ENCODE measurements around the gene MAZ. TPM values are rescaled to one million over a fixed set of nuclear protein-coding genes. Genes with fewer than 3 reads are reported as not detected.

MAZ gene
- total RNA-seq, 1 donor from 2014 or later, result 161 TPM

DNA sequence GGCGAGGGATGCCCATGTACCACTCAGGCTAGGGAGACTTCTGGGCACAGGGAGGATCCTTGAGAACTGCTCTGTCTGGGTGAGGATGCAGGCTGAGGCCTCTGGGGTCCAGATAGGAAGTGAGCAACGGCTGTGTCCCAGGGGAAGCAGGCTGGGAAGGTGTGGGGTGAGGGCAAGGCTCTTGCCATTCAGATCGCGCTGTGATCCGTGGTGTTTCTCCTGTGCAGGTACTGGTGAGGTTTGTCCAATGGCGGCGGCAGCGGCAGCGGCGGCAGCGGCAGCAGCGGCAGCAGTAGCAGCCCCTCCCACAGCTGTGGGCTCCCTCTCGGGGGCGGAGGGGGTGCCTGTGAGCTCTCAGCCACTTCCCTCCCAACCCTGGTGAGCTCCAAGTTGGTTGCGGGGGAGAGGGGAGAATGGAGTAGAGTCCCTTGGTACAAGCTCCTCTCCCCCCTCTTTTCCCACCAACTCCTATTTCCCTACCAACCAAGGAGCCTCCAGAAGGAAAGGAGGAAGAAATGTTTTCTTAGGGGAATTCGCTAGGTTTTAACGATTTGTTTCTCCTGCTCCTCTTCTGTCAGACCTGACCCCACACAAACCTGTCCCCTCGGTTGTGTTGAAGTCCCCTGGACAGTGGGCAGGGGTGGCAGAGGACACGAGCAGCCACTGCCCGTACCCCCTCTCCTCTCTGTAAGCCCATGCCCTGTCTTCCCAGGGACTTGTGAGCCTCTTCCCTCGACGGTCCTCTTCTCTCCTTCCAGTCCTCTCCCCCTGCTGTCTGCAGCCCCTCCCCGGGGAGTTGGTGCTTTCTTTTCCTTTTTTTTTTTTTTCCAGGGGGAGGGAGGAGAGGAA lies 3.7 kb downstream of the MAZ start:
- no peak for DNase-seq (ENCODE audit: low read depth)

DNA sequence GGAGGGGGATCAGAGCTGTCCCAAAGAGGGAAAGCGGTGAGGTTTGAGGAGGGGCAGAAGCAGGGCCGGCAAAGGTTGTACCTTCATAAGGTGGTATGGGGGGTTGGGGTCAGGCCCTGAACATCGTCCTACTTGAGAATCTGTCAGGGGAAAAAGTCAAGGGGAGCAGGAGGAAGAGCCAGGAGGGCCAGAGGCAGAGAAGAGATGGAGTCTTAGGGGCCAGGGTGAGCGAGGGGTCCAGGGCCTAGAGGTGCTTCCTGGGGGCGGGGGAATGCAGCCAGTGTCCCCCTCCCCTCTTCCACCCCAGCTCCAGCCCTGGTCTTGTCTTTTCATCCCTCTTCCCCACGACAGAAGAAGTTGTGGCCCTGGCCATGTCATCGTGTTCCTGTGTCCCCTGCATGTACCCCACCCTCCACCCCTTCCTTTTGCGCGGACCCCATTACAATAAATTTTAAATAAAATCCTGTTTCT lies 4.4 kb downstream of the MAZ start:
- no peak for DNase-seq (ENCODE audit: low read depth)

DNA sequence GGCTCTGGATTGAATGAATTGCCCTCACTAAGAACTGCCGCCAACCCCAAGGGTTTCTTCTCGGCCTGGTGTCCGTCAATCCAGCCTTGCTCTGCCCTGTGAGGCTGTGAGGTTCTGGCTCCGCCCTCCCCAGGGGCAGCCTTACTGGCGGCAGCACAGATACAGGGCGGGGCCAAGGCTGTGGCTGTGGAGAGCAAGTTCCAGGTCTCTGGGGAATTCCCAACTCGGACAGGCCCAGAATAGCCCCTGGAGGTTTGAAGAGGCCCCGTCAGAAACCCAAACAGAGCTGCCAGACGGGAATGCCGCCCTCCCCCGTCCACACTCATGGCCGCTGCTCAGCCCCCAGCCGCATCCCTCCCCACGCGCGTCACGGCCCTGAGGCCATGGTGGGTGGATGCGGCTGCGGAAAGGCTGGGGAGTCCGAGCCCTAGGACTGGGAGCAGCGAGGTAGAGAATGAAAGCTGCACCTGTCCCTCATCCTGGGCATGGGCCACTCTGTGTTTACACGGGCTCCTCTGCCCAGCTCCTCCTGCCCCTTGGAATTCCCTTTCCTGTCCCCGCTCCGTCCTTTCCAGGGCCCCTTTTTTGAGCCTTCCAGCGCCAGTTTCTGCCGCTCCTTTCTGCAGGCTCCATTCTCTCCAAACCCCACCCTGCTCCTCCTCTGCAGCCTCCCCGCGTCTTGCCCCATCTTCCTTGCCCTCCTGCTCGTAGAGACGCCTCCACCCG lies 5.0 kb downstream of the MAZ start:
- peak; percentile 94 for DNase-seq (ENCODE audit: low read depth)

DNA sequence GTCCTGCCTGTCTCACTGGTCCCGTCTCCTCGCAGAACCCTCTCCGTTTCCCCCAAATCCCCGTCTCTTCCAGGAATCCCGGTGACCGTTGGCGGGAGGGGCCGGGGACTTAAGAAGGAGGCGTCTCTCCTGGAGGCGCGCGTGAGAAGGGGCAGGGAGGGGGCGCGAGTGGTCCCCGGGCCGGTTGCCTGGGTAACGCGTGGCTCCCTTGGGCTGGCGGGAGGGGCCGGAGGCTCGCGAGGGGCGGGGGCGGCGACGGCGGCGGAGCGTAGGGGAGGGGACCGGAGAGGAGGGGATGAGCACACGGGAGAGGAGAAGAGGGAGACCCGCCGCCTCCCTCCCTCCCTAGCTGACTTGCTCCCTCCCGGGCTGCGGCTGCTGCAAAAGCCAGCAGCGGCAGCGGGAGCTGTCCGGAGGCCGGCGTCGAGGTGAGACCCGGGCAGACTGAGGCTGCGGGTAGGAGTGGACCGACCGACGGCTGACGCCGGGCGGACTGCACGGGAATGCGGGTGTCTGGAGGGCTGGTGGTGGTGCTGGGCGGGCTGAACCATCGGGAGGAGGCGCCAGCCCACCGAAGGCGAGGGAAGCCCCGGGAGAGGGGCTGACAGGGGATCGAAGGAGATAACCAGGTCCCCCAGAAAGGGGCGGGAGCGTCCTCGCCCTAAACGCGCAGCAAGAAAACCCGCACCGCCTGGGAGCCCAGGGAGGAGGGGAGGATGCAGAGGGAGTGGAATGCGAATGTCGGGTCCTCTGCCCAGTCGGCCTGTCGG lies 5.8 kb downstream of the MAZ start, which contains the start of gene PRRT2:
PRRT2 (plus strand) TSS at position 298 of the 770 bp plus-strand sequence. CDS start 862 bp downstream, outside the sequence.
- DNase-seq (ENCODE audit: low read depth), result no peak

DNA sequence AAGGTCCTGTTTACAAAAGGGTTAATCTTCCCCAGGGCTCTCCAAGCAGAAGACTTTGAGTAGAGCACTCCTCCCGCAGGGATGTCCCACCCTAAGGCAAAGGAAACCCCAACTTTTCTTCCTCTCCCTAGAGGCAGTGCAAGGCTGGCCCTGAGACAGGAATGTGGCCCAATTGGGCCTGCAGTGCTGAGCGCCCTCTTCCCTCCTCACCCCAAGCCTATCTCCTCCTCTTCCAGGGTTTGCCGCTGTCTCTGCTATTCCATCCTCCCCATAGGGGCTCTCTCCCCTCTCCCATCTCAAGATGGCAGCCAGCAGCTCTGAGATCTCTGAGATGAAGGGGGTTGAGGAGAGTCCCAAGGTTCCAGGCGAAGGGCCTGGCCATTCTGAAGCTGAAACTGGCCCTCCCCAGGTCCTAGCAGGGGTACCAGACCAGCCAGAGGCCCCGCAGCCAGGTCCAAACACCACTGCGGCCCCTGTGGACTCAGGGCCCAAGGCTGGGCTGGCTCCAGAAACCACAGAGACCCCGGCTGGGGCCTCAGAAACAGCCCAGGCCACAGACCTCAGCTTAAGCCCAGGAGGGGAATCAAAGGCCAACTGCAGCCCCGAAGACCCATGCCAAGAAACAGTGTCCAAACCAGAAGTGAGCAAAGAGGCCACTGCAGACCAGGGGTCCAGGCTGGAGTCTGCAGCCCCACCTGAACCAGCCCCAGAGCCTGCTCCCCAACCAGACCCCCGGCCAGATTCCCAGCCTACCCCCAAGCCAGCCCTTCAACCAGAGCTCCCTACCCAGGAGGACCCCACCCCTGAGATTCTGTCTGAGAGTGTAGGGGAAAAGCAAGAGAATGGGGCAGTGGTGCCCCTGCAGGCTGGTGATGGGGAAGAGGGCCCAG lies 6.7 kb downstream of the MAZ start:
- no peak for DNase-seq (ENCODE audit: low read depth)

DNA sequence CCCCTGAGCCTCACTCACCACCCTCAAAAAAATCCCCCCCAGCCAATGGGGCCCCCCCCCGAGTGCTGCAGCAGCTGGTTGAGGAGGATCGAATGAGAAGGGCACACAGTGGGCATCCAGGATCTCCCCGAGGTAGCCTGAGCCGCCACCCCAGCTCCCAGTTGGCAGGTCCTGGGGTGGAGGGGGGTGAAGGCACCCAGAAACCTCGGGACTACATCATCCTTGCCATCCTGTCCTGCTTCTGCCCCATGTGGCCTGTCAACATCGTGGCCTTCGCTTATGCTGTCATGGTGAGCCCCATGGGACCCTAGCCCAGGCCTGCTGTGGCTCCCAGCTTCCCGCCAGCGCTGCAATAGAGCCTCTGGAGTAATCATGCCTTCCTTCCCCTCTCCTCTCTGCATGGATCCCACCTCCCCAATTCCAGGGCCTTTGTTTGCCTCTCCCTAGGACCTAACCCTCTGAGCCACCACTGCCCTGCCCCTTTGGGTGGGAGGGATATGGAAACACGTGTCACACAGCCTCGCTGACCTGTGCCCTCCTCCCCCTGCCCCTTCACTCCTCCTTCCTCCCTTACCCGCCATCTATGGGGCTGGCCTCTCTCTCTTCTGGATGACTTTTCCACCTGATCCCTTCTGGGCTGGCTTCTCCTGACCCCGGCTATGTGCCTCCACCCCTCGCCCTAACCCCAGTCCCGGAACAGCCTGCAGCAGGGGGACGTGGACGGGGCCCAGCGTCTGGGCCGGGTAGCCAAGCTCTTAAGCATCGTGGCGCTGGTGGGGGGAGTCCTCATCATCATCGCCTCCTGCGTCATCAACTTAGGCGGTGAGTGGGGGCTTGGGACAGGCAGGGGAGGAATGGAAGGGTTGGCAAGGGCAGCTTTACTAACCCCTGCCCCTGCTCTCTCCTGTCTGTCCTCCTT lies 7.6 kb downstream of the MAZ start:
- no peak for DNase-seq (ENCODE audit: low read depth)

DNA sequence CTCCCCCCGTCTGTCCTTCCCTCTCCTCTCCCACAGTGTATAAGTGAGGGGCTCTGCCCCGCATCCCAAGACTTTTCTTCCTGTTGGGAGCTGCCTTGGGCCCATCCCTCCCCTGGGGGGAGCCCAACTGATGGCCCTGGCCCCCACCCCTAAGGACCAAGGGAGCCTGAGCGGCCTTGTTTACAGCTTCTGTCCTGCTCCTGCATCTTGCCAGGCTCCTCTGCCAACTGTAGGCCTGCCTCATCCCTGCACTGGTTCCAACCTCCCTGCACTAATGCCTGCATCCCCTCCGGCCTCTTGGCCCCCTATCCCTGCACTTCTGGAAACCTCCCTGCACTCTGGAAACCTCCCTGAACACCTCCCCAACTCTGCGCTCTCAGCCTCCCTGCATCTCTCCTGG lies 8.3 kb downstream of the MAZ start:
- no peak for DNase-seq (ENCODE audit: low read depth)

DNA sequence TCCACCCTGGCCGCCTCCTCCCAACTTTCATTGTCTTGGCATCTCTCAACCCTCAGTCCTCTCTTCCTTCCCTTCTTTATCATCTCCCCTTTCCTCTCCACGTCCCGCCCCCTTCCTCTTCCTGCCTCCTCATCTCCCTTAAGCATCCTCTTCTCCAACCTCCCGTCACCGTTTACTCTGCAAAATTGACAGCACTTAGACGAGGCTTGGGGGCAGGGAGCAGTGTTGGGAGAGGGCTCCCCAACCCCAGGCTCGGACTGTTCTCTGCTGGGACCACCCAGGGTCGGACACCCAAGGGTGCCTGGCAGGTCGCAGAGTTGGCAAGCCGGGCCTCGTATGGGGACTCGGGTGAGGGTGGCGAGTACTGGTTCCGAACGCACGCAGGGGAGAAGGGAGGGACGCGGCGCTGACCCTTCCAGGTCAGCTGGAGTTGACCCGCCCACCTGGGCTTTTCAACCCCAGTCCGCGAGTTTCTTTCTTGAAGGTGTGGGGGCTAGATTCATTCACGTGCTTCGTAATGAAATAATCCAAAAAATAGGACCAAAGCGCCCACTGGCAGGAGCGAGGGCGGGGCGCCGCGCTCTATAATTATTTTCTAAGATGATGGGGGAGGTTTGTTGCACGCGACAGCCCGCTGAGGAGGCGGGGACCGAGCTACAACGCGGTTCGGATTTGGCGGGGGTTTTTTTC lies 8.8 kb downstream of the MAZ start:
- no peak for DNase-seq (ENCODE audit: low read depth)

DNA sequence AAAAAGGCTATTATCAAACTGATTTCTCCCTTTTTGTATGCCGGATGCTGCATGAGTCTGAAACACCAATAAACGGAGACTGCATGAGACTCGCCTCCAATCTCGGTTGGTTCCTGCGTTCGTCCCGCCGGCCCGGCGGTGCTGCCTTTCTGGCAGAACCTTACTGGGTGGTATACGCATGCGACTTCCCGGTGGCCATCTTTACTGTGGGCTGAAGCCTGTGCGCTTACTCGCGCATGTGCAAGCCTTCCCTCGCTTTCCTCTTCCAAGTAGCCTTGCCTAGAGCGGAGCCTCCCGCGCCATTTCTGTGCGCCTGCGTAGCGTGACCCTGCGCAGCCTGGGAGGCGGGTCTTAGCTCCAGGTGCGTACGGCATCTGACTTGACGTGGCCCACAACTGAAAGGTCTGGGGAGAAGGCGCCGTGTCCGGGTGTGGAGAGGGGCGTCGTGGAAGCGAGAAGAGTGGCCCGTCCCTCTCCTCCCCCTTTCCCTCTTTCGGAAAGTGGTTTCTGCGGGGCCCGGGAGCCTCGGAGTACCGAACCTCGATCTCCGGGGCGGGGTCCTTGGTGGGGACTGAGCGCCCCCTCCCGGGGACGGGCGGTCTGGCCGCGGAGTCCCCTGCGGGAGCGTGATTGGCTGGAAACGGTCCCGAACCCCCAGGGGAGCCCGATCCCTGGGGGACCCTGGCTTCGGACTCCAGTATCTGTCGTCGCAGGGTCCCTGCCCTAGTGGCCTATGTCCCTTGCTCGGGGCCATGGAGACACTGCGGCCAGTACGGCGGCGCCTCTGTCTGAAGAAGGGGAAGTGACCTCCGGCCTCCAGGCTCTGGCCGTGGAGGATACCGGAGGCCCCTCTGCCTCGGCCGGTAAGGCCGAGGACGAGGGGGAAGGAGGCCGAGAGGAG lies 9.7 kb downstream of the MAZ start, which contains the start of gene PAGR1:
PAGR1 (plus strand) TSS at position 360 of the 901 bp plus-strand sequence; CDS start at position 734, 374 bp downstream.
- peak; percentile 99 for DNase-seq (ENCODE audit: low read depth)

DNA sequence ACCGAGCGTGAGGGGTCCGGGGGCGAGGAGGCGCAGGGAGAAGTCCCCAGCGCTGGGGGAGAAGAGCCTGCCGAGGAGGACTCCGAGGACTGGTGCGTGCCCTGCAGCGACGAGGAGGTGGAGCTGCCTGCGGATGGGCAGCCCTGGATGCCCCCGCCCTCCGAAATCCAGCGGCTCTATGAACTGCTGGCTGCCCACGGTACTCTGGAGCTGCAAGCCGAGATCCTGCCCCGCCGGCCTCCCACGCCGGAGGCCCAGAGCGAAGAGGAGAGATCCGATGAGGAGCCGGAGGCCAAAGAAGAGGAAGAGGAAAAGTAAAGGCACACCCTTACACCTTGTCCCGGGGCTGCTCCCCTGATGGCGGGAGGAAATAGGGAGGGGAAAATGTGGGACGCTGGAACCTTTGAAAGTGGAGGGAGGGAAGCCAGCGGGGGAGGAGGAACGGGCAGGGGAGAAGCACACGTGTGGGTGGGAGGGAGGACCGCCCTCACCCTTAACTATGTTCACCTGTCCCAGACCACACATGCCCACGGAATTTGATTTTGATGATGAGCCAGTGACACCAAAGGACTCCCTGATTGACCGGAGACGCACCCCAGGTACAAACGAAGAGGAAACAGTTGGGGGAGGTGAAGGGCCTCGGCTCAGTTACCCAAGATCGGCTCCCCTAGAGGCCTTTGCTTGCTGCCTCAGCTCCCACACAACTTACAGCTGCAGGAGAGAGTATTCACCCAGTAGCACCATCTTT lies 10.5 kb downstream of the MAZ start:
- DNase-seq (ENCODE audit: low read depth), result no peak

DNA sequence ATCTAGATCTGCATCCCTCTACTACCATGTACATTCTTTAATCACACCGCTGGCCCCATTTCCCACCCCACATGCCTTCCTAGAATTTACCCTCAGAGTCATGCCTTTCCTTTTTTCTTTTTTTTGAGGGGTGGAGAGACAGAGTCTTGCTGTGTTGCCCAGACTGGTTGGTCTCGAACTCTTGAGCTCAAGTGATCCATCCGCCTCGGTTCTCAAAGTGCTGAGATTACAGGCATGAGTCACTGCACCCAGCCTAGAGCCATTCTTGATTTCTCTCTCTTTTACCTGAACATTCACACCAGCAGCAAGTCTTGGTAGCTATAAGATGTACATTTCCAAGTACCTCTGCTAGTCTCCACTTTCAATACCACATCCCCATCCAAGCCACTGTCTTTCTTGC lies 11.8 kb downstream of the MAZ start:
- no peak for DNase-seq (ENCODE audit: low read depth)

DNA sequence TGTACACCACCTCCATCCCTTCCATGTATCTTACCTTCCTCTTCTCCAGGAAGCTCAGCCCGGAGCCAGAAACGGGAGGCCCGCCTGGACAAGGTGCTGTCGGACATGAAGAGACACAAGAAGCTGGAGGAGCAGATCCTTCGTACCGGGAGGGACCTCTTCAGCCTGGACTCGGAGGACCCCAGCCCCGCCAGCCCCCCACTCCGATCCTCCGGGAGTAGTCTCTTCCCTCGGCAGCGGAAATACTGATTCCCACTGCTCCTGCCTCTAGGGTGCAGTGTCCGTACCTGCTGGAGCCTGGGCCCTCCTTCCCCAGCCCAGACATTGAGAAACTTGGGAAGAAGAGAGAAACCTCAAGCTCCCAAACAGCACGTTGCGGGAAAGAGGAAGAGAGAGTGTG lies 13.2 kb downstream of the MAZ start:
- DNase-seq (ENCODE audit: low read depth), result no peak

DNA sequence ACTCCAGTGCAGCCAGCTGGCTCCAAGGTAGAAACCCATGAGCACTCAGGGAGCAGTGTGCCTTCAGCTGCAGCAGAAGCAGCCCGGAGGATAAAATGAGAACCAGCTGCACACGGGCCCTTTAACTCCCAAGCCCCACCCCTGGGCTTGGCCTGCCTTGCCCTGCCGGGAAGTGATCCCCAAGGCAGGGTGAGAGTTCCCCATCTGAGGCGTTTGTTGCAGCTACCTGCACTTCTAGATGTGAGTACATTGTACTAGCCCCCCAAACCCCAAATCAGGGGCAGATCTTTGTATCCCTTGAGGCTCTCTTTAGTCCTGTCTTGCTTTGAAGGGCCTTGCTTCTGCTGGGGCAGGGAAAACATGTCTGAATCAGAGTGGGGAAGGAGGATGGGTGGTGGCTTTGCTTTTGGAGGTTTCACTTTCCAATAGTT lies 14.0 kb downstream of the MAZ start, which contains the start of gene MVP:
MVP (plus strand) TSS at position 192 of the 431 bp plus-strand sequence. CDS start 10,088 bp downstream, outside the sequence.
- peak; percentile 47 for DNase-seq (ENCODE audit: low read depth)

DNA sequence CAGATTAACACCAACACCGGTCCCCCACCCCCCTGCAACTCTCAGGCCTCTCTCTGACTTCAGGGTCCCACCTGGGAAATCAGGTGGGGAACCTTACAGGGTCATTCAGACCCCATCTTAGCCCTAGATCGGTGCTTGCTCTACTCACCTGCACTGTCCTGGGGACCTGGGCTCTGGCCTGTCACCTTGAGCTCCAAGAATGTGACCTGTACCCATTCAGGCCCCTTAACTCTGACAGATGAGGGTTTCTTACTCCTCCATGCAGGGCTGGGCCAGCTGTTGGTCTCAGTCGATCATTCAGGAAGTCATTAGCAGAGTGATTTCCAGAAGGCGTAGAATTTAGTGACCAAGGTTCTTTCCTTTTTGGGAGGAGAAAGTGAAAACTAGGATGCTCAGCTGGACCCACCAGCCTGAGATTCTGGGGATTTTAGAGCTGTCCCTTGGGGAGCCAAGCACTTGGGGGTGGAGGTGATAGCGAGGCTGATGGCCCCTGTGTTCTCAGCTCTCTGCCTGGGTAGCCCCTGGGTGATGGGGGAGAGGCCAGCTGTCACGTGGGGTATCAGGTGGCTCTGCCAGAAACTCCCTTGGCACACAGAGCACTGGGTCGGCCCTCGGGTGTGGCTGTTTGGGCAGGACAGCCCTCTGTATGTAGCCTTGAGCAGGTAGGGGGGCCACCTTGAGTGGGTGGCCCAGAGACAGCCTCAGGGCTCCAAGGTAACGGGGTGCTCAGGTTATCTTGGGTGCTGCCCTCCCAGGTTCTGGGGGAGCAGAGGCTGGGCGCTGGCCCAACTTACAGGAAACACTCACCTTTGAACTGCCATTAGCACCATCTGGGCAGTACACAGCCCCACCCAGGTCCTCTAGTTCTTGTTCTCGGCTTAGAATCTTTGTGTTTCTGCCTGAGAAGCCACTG lies 14.7 kb downstream of the MAZ start:
- peak; percentile 58 for DNase-seq (ENCODE audit: low read depth)

DNA sequence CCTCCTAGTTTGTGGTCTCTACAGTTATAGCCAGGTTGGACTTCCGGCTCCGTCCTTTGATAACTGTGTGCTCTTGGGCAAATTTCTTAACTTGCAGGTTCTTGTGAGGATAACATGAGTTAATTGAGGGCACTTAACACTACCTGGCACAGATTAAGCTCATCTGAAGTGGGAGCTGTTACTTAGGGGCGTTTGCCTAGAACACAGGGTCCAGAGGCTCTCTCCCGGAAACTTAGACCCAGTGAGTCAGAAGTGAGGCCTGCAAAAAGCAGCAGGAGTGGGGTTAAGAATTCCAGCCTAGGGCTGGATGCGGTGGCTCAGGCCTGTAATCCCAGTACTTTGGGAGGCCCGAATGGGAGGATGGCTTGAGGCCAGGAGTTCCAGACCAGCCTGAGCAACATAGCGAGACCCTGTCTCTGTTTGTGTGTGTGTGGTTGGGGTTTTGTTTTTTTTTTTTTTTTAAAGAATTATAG lies 15.3 kb downstream of the MAZ start:
- DNase-seq (ENCODE audit: low read depth), result peak; percentile 86

DNA sequence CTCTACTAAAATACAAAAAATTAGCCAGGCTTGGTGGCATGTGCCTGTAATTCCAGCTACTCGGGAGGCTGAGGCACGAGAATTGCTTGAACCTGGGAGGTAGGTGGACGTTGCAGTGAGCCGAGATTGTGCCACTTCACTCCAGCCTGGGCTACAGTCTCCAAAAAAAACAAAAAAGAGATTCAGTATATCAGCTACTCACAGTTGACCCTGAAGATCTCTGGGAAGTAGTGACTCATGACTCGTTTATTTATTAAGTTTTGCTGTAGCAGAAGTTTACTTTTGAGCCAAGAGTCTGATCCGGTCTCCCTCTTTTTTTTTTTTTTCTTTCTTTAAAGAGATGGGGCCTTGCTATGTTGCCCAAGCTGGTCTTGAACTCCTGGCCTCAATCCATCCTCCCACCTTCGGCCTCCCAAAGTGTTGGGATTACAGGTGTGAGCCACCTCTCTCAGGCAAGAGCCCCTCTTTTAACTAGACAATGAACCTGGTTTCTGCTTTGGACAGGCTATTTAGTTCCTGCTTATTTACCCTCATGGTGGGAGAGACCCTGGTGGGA lies 18.3 kb downstream of the MAZ start:
- peak; percentile 89 for DNase-seq (ENCODE audit: low read depth)

Data from renal cortical epithelial cell (primary cell).